K562 (cell line): ENCODE measurements around the gene DYNC1H1. TPM values are rescaled to one million over a fixed set of nuclear protein-coding genes. Genes with fewer than 3 reads are reported as not detected.

Source experiments
- BRCA1 ChIP-seq, 2 experiments: fragments of 450-650 bp in 1 of 2; sonication (generic) in 1 of 2; formaldehyde crosslinking in 1 of 2; IDR thresholded peaks; 2 replicates each; pipeline versions ENCODE4 v1.5.0 to v1.6.1; 2017 to 2020; ENCODE audit warnings: mild to moderate bottlenecking in 1 of 2, missing genetic modification reagents in 1 of 2
- CXXC5 ChIP-seq: fragments of 250-450 bp; sonication (Bioruptor Pico); IDR thresholded peaks from 2 replicates; pipeline ENCODE4 v1.8.0; 2022; ENCODE audit warnings: inconsistent platforms, mild to moderate bottlenecking, moderate library complexity
- DLX4 ChIP-seq: fragments of 250-450 bp; sonication (Bioruptor Pico); IDR thresholded peaks from 2 replicates; pipeline ENCODE4 v1.6.1; 2021; ENCODE audit warnings: mild to moderate bottlenecking
- E2F3 ChIP-seq: fragments of 250-450 bp; sonication (Bioruptor Pico); IDR thresholded peaks from 2 replicates; pipeline ENCODE4 v1.4.0; 2020; ENCODE audit warnings: mild to moderate bottlenecking
- ELF2 ChIP-seq: fragments of 250-450 bp; sonication (Bioruptor Pico); IDR thresholded peaks from 2 replicates; pipeline ENCODE4 v1.5.0; 2021; ENCODE audit warnings: mild to moderate bottlenecking
- GABPA ChIP-seq: fragments of 200-800 bp; sonication (Bioruptor generic); conservative IDR thresholded peaks from 2 replicates; pipeline ENCODE4 v1.6.1; 2016; ENCODE audit warnings: low read depth, missing genetic modification characterization, missing compliant biosample characterization
- KLF6 ChIP-seq: fragments of 250-450 bp; sonication (Bioruptor Pico); IDR thresholded peaks from 2 replicates; pipeline ENCODE4 v1.4.0; 2020; ENCODE audit warnings: mild to moderate bottlenecking, moderate library complexity, borderline replicate concordance
- LARP7 ChIP-seq: fragments of 450-650 bp; IDR thresholded peaks from 2 replicates; pipeline ENCODE4 v1.6.1; 2016
- MAFG ChIP-seq: fragments of 450-650 bp; conservative IDR thresholded peaks from 2 replicates; pipeline ENCODE4 v1.6.1; 2016; ENCODE audit warnings: missing genetic modification characterization, missing compliant biosample characterization
- MED1 ChIP-seq: sonication (generic); formaldehyde crosslinking; IDR thresholded peaks from 2 replicates; pipeline ENCODE4 v1.8.1; 2023; ENCODE audit warnings: missing genetic modification reagents, borderline replicate concordance
- MEF2A ChIP-seq: IDR thresholded peaks from 2 replicates; pipeline ENCODE4 v1.6.1; 2011; ENCODE audit warnings: low read depth, mild to moderate bottlenecking, low read length, moderate library complexity; ENCODE audit not compliant: control insufficient read depth
- RFX5 ChIP-seq: IDR thresholded peaks from 2 replicates; pipeline ENCODE4 v1.6.1; 2011; ENCODE audit warnings: low read depth, mild to moderate bottlenecking, improper control_type of control experiment, low read length
- RNF2 ChIP-seq: sonication (generic); IDR thresholded peaks from 2 replicates; pipeline ENCODE4 v1.6.1; 2016
- SMAD4 ChIP-seq: fragments of 250-450 bp; sonication (Bioruptor Pico); conservative IDR thresholded peaks from 2 replicates; pipeline ENCODE4 v1.8.0; 2021; ENCODE audit warnings: inconsistent platforms, mild to moderate bottlenecking, moderate library complexity
- TAF15 ChIP-seq: fragments of 200-400 bp; formaldehyde crosslinking; IDR thresholded peaks from 2 replicates; pipeline ENCODE4 v1.6.1; 2017; ENCODE audit warnings: mild to moderate bottlenecking, low read depth, low read length, moderate library complexity
- TBL1XR1 ChIP-seq, 2 experiments: IDR thresholded peaks; 2 replicates each; pipeline ENCODE4 v1.6.1; 2012; ENCODE audit warnings: improper control_type of control experiment in 2 of 2, low read length in 2 of 2, mild to moderate bottlenecking in 1 of 2
- XRCC4 ChIP-seq: IDR thresholded peaks from one replicate; pipeline ENCODE4 v1.6.1; 2011; ENCODE audit not compliant: insufficient read depth, insufficient read length; ENCODE audit errors: extremely low read depth
- ZNF212 ChIP-seq: fragments of 450-650 bp; formaldehyde crosslinking; IDR thresholded peaks from 2 replicates; pipeline ENCODE4 v1.4.0; 2020; ENCODE audit warnings: mild to moderate bottlenecking
- ZNF232 ChIP-seq: sonication (generic); formaldehyde crosslinking; IDR thresholded peaks from 2 replicates; pipeline ENCODE4 v1.8.0; 2022; ENCODE audit warnings: mild to moderate bottlenecking, missing genetic modification reagents
- ZNF655 ChIP-seq: fragments of 250-450 bp; sonication (Bioruptor Pico); IDR thresholded peaks from 2 replicates; pipeline ENCODE4 v1.5.0; 2021
- polyA plus RNA-seq, 8 experiments: library from polyadenylated mRNA; depleted of rRNA in 4 of 8; stranded (reverse) in 5 of 8; unstranded in 3 of 8; fragments of >200 nt; fragmentation: Nextera tagmentation in 2 of 8; fragmentation: Illumina TruSeq in 1 of 8; extraction: Ambion mirVana in 2 of 8; extraction: Trizol in 1 of 8; gene quantifications; 2 replicates each; pipeline versions ENCODE4 v1.2.1 to v1.2.3, GENCODE V29; 2011 to 2014; ENCODE audit warnings: inconsistent platforms in 1 of 8, missing spikeins in 1 of 8
- total RNA-seq, 7 experiments: library from RNA; depleted of rRNA in 6 of 7; stranded (reverse); fragments of >200 nt in 6 of 7; fragmentation: Illumina TruSeq in 2 of 7; extraction: Trizol in 2 of 7; gene quantifications; 2 replicates each; pipeline versions ENCODE4 v1.2.1 to v1.2.3, GENCODE V29; 2011 to 2021; ENCODE audit warnings: low replicate concordance in 1 of 7
- TF ChIP-seq, protein P1 (sequence below), 2 experiments: fragments of 250-450 bp in 1 of 2; fragments of 450-650 bp in 1 of 2; sonication (Bioruptor Pico) in 1 of 2; IDR thresholded peaks; 2 replicates each; pipeline versions ENCODE4 v1.6.1 to v1.8.0; 2016 to 2021; ENCODE audit warnings: mild to moderate bottlenecking in 2 of 2, moderate library complexity in 2 of 2, missing compliant biosample characterization in 1 of 2, missing genetic modification characterization in 1 of 2
- TF ChIP-seq, protein P2 (sequence below), 3 experiments: fragments of 200-800 bp in 1 of 3; fragments of 250-450 bp in 1 of 3; fragments of 450-650 bp in 1 of 3; sonication (Bioruptor Pico) in 1 of 3; sonication (Bioruptor generic) in 1 of 3; formaldehyde crosslinking in 1 of 3; IDR thresholded peaks; 2 replicates each; pipeline versions ENCODE4 v1.6.1 to v1.8.0; 2016 to 2022; ENCODE audit warnings: mild to moderate bottlenecking in 2 of 3, missing genetic modification characterization in 2 of 3, missing compliant biosample characterization in 1 of 3, moderate library complexity in 1 of 3

The DYNC1H1 gene
- total and polyA plus RNA-seq, 9 of the 15 experiments (the other 6 are each of a cell fraction or from before 2014, with no cell fraction given) = 31.9 to 335 (median 115) TPM

GRCh38 chr14:101964297-101965180, at the start of gene DYNC1H1 (continued):
- TF ChIP-seq, protein P1, sequence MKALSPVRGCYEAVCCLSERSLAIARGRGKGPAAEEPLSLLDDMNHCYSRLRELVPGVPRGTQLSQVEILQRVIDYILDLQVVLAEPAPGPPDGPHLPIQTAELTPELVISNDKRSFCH (CRISPR knock-in tag; IDR thresholded peaks at IDR 0.05) = no peak
- TF ChIP-seq, protein P1 (tag; IDR thresholded peaks at IDR 0.05) = no peak
- TF ChIP-seq DLX4 (CRISPR knock-in tag) = no peak
- TF ChIP-seq ZNF655 (CRISPR knock-in tag) = no peak
- no peak for TF ChIP-seq ELF2
- TF ChIP-seq LARP7 = no peak
- no peak for TF ChIP-seq ZNF232 (CRISPR knock-in tag)
- no peak for TF ChIP-seq E2F3 (CRISPR knock-in tag)
- TF ChIP-seq RFX5 = no peak
- no peak for TF ChIP-seq KLF6 (CRISPR knock-in tag)
- no peak for TF ChIP-seq RNF2
- no peak for TF ChIP-seq MAFG (tag)
- no peak for TF ChIP-seq ZNF212
- TF ChIP-seq XRCC4 = no peak
- TF ChIP-seq SMAD4 (CRISPR knock-in tag) = peak; percentile 63
- TF ChIP-seq, protein P2, sequence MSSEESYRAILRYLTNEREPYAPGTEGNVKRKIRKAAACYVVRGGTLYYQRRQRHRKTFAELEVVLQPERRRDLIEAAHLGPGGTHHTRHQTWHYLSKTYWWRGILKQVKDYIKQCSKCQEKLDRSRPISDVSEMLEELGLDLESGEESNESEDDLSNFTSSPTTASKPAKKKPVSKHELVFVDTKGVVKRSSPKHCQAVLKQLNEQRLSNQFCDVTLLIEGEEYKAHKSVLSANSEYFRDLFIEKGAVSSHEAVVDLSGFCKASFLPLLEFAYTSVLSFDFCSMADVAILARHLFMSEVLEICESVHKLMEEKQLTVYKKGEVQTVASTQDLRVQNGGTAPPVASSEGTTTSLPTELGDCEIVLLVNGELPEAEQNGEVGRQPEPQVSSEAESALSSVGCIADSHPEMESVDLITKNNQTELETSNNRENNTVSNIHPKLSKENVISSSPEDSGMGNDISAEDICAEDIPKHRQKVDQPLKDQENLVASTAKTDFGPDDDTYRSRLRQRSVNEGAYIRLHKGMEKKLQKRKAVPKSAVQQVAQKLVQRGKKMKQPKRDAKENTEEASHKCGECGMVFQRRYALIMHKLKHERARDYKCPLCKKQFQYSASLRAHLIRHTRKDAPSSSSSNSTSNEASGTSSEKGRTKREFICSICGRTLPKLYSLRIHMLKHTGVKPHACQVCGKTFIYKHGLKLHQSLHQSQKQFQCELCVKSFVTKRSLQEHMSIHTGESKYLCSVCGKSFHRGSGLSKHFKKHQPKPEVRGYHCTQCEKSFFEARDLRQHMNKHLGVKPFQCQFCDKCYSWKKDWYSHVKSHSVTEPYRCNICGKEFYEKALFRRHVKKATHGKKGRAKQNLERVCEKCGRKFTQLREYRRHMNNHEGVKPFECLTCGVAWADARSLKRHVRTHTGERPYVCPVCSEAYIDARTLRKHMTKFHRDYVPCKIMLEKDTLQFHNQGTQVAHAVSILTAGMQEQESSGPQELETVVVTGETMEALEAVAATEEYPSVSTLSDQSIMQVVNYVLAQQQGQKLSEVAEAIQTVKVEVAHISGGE (CRISPR knock-in tag; IDR thresholded peaks at IDR 0.05) = no peak
- TF ChIP-seq TBL1XR1 (IDR thresholded peaks at IDR 0.05; ENCODE audit: low read length in 2 of 2) = peak in 1 of 2 experiments; percentile 28; a peak in 1 of 4 replicates
- no peak for TF ChIP-seq BRCA1 (IDR thresholded peaks at IDR 0.05)
- no peak for TF ChIP-seq BRCA1 (CRISPR knock-in tag; IDR thresholded peaks at IDR 0.05)
- TF ChIP-seq MED1 (CRISPR knock-in tag) = no peak
- TF ChIP-seq TAF15 = no peak
- TF ChIP-seq GABPA (tag) = peak; percentile 39
- peak; percentile 92 for TF ChIP-seq CXXC5
- TF ChIP-seq MEF2A = no peak
